ENCODE results near the gene CCT7.

- no peak for TF ChIP-seq CTCF (conservative IDR thresholded peaks at IDR 0.05; ENCODE audit: low read depth in 2 of 2)
- TF ChIP-seq EZH2 (IDR thresholded peaks at IDR 0.05; ENCODE audit: low read depth, unreplicated experiment), result no peak
- TF ChIP-seq JUNB (IDR thresholded peaks at IDR 0.05; ENCODE audit: unreplicated experiment), result no peak
- TF ChIP-seq EZH2phosphoT487 (IDR thresholded peaks at IDR 0.05; ENCODE audit: unreplicated experiment), result no peak
- TF ChIP-seq POLR2AphosphoS5 (IDR thresholded peaks at IDR 0.05; ENCODE audit: low read depth), result no peak
- TF ChIP-seq ZNF462 (CRISPR knock-in tag; IDR thresholded peaks at IDR 0.05), result no peak
- TF ChIP-seq ZNF114 (CRISPR knock-in tag; IDR thresholded peaks at IDR 0.05), result no peak
Observed at GRCh38 chr2:73297151-73297559, 63.0 kb downstream of the CCT7 start.
